Measurements from ENCODE around the gene ARFGAP1. TPM values are rescaled to one million over a fixed set of nuclear protein-coding genes. Genes with fewer than 3 reads are reported as not detected.

Gene ARFGAP1
- total RNA-seq, 4 donors from 2014 or later, result 16.1 to 46.2 (median 22.7) TPM

- TF ChIP-seq, protein P1, sequence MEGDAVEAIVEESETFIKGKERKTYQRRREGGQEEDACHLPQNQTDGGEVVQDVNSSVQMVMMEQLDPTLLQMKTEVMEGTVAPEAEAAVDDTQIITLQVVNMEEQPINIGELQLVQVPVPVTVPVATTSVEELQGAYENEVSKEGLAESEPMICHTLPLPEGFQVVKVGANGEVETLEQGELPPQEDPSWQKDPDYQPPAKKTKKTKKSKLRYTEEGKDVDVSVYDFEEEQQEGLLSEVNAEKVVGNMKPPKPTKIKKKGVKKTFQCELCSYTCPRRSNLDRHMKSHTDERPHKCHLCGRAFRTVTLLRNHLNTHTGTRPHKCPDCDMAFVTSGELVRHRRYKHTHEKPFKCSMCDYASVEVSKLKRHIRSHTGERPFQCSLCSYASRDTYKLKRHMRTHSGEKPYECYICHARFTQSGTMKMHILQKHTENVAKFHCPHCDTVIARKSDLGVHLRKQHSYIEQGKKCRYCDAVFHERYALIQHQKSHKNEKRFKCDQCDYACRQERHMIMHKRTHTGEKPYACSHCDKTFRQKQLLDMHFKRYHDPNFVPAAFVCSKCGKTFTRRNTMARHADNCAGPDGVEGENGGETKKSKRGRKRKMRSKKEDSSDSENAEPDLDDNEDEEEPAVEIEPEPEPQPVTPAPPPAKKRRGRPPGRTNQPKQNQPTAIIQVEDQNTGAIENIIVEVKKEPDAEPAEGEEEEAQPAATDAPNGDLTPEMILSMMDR (IDR thresholded peaks at IDR 0.05; ENCODE audit: low read depth), result no peak
These were observed 43.9 kb downstream of the ARFGAP1 start for GRCh38 chr20:63316502-63316921.

DNA sequence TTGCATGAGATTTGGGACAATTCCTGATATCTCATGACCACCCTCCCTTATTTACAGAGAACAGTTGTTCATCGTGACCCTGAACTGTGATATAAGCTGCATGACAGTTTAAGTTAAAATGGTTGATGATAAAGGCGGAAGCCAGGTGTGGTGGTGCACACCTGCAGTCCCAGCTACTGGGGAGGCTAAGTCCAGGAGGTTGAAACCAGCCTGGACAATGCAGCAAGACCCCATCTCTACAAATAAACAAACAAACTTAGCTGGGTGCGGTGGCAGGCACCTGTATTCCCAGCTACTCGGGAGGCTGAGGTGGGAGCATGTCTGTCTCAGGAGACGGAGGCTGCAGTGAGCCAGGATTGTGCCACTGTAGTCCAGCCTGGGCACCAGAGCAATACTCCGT, 44.4 kb downstream of the ARFGAP1 start:
- TF ChIP-seq, protein P1 (IDR thresholded peaks at IDR 0.05; ENCODE audit: low read depth), result no peak

- TF ChIP-seq, protein P1 (IDR thresholded peaks at IDR 0.05; ENCODE audit: low read depth), result no peak
These were observed 45.1 kb downstream of the ARFGAP1 start for GRCh38 chr20:63317601-63318291.

GRCh38 chr20:63318391-63319163, 46.0 kb downstream of the ARFGAP1 start:
- TF ChIP-seq, protein P1 (IDR thresholded peaks at IDR 0.05; ENCODE audit: low read depth), result no peak

- TF ChIP-seq, protein P1 (IDR thresholded peaks at IDR 0.05; ENCODE audit: low read depth), result no peak
These were observed 46.8 kb downstream of the ARFGAP1 start for GRCh38 chr20:63319164-63320040.

DNA sequence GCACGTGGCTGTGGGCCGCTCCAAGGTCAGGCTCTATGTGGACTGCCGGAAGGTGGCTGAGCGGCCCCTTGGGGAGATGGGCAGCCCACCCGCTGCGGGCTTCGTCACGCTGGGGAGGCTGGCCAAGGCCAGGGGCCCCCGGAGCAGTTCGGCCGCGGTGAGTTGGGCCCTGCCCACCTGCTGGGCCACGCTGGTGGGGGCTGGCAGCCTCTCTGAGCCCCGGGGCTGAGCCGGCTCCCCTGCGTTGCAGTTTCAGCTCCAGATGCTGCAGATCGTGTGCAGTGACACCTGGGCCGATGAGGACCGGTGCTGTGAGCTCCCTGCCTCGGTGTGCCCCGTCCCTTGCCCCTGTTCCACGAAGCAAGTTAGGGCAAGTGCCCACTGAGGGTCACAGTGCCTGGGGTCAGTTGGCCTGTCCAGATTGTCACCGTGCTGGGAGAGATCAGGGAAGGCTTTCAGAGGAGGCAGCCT, 47.5 kb downstream of the ARFGAP1 start:
- TF ChIP-seq, protein P1 (IDR thresholded peaks at IDR 0.05; ENCODE audit: low read depth), result no peak

Data from subcutaneous adipose tissue (tissue), 4 donors.